22Rv1 (cell line): ENCODE data around the gene EXOC1L.

Source experiments
- ZFX ChIP-seq: fragments of 450-650 bp; IDR thresholded peaks from 2 replicates; pipeline ENCODE4 v1.6.1; 2017; ENCODE audit warnings: antibody characterized with exemption, borderline replicate concordance
- TF ChIP-seq, protein P1 (sequence below): fragments of 450-650 bp; IDR thresholded peaks from 2 replicates; pipeline ENCODE4 v1.5.1; 2017; ENCODE audit warnings: mild to moderate bottlenecking

DNA sequence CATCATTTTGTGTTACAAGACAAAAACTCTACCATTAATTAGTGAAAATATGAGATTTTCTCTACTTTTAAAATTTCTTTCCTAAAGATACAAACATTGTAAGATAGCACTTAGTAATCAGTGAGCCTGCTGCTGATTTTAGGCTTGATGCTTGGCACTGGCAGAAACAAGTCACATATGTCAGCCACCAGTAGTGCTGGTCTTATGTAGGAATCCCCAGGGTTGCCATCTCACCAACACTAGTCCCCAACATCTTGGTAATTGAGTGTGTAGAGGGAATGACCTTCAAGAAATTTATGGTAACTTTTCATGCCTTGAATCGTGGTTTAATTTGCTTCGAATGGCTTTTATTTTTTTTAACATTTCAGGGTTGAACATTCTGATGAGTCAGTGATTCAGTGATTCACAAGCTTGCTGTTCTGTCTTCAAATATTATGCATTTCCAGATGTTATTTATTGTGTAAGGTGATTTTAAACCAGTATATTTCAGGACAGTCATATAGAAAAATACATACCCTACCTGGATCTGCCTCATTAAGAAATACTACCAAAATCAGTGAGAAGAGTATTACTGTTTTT, 45.7 kb downstream of the EXOC1L start:
- TF ChIP-seq, protein P1, sequence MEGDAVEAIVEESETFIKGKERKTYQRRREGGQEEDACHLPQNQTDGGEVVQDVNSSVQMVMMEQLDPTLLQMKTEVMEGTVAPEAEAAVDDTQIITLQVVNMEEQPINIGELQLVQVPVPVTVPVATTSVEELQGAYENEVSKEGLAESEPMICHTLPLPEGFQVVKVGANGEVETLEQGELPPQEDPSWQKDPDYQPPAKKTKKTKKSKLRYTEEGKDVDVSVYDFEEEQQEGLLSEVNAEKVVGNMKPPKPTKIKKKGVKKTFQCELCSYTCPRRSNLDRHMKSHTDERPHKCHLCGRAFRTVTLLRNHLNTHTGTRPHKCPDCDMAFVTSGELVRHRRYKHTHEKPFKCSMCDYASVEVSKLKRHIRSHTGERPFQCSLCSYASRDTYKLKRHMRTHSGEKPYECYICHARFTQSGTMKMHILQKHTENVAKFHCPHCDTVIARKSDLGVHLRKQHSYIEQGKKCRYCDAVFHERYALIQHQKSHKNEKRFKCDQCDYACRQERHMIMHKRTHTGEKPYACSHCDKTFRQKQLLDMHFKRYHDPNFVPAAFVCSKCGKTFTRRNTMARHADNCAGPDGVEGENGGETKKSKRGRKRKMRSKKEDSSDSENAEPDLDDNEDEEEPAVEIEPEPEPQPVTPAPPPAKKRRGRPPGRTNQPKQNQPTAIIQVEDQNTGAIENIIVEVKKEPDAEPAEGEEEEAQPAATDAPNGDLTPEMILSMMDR: no peak
- no peak for TF ChIP-seq ZFX
